GM18517 (cell line): ENCODE results near the gene CDC42SE2.
"Not testable (repeated sequence)": the region's sequence is repeated elsewhere in the genome, so short reads cannot be mapped to it uniquely, and the experiment has no call there.

ENCODE experiments used
- ATAC-seq: cut with Tn5 transposase; IDR thresholded peaks from one replicate; pipeline ENCODE4 v1.9.1; 2021; ENCODE audit warnings: mild to moderate bottlenecking, moderate library complexity; ENCODE audit not compliant: unreplicated experiment

Gene CDC42SE2

GRCh38 chr5:131250751-131251475 is 12.9 kb upstream of the CDC42SE2 start:
- ATAC-seq: no peak

DNA sequence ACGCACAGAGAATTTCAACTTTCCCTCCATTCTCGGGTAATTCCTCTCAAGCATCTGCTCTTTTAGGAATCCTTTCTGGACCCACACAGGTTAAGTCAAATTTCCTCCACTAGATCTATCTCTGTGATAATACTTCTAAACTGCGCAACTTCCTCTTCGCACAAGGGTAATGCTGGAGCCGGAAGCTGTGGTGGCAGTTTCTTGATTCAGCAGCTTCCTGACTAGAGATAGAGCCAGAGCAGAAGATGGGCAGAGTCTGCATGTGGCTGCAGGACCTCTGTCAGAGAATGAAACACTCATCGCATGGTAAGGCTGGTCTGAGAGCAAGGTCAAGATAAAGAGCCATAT is 11.1 kb upstream of the CDC42SE2 start:
- ATAC-seq: peak; percentile 84

- not testable (repeated sequence) for ATAC-seq
Observed at GRCh38 chr5:131254025-131254424, 9.8 kb upstream of the CDC42SE2 start.

DNA sequence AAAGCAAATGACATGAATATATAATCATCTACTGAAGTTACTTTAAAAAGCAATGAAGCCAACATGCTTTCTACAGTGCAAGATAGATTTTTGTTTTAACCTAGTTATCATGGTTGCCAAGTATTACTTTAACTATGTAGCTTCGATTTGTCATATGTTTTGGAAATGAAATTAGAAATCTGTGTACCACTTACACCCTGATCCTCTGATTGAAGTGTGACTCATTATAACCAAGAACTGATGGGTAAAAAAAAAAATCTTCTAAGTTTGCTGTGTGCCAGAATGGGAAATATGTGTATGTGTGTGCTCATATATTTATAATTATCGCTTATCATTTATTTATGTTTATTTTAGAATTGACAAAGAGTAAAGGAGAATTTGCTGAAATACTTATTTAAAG is 9.1 kb upstream of the CDC42SE2 start:
- no peak for ATAC-seq

DNA sequence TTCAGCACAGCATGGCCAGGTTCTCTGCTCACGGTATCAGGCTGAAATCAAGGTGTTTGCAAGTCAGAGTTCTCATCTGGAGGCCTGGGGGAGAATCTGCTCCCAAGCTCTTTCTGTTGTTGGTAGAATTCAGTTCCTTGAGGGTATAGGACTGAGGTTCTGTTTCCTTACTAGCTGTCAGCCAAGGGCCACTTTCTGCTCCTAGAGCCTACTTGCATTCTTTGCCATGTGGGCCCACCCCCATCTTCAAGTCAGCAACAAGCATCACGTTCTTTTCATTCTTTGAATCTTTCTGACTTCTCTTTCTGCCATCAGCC is 7.4 kb upstream of the CDC42SE2 start:
- ATAC-seq: no peak

DNA sequence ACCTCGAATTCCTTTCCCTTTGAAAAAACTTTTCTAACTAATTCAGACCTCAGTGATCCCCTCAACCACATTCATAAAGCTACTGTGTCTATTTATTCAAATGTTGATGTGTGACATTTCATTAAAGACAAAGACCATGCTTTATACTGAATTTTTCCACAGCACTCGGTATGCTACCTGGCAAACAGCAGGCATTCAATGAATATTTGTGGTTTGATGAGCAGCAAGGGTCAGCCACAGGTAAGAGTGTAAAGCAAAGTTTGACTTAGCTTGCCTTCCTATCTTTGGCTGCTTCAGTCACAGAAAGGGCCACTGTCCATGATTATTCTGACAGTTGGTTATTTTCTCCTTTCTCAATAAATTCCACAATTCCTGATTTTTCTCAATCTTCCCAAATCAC is 5.1 kb upstream of the CDC42SE2 start:
- no peak for ATAC-seq

DNA sequence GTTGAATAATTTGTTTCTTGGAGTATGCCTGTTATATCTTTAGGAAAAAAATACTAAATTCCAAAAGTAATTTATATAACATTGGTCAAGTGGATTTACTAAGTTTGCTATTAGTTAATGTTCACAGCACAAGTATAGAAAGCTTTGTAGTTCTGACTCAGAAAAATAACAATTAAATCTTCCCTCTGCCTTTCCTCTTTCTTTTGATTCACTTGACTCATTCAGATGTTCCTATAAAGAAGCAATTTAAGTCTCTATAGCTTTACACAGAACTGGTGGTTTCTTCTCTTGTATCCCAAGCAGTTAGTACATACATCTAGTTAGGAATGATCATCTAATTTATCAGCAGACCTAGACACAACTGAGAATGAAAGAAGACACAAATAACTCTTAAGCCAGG is 4.5 kb upstream of the CDC42SE2 start:
- ATAC-seq: no peak

DNA sequence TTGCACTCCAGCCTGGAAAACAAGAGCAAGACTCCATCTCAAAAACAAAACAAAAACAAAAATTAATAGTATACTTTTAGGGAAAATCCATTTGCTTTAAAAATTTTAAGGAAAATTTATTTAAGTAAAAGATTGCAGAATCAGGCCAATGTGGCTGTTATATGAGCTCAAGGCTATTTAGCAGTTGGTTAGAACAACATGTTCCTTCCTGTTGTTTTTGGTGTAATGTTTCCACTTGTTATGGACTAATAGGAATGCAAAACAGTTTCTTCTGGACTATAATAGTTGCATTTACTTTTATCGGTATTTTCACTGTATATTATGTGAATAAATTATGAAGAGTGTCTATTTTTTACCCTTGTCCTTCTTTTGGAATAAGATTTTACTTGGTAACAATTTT is 3.0 kb upstream of the CDC42SE2 start:
- no peak for ATAC-seq

- ATAC-seq: no peak
Observed at GRCh38 chr5:131261483-131261882, 2.4 kb upstream of the CDC42SE2 start.

- ATAC-seq: peak; percentile 19
Observed at GRCh38 chr5:131262953-131263541, 806 bp upstream of the CDC42SE2 start.

GRCh38 chr5:131264451-131265099 is 722 bp downstream of the CDC42SE2 start:
- ATAC-seq: no peak

- ATAC-seq: peak; percentile 41
Observed at GRCh38 chr5:131265311-131265803, 1.5 kb downstream of the CDC42SE2 start.

DNA sequence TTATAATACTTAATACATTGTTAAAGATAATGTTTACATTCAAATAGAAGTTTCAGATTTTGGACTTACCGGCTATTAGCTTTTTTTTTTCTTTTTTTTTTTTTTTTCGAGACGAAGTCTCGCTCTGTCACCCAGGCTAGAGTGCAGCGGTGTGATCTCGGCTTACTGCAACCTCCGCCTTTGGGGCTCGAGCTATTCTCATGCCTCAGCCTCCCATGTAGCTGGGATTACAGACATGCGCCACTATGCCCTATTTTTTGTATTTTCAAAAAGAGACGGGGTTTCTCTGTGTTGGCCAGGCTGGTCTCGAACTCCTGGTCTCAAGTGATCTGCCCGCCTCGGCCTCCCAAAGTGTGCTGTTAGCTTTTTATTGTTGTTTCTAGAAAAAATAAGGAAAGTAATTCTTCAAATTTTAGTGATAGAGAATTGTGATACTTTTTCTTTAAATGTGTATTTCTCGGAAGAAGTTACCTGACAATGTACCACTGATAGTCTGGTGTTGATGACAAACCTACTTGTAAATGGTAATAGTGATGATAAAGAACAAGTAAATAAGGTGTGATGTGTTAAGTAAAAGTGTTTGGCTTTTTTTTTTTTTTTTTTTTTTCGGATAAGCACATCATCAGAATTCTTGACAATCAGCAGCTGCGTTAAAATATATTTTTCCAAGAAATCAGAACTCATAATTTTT is 2.7 kb downstream of the CDC42SE2 start:
- ATAC-seq: no peak

GRCh38 chr5:131268758-131269370 is 5.0 kb downstream of the CDC42SE2 start:
- no peak for ATAC-seq

DNA sequence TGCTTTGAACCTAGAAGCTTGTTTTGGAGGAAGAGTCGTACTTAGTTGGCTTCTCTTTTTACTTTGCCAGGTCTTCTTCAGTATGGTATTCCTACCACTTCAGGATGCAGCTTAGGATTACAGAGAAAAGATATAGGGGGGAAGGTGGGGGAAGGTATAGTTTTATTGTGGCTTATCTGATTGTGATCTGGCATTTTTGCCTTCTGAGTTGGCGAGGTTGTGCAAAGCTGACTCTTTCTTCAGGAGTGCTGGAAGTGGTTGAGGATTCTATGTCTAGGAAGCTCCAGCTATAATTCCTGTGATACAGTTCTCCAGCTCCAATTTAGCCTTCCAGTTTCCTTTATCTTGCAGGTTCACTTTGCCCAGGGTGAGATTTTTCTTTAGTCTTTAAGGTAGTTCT is 7.0 kb downstream of the CDC42SE2 start:
- ATAC-seq: no peak

- ATAC-seq: not testable (repeated sequence)
Observed at GRCh38 chr5:131271888-131272287, 8.0 kb downstream of the CDC42SE2 start.

- ATAC-seq: no peak
Observed at GRCh38 chr5:131272307-131272706, 8.5 kb downstream of the CDC42SE2 start.

DNA sequence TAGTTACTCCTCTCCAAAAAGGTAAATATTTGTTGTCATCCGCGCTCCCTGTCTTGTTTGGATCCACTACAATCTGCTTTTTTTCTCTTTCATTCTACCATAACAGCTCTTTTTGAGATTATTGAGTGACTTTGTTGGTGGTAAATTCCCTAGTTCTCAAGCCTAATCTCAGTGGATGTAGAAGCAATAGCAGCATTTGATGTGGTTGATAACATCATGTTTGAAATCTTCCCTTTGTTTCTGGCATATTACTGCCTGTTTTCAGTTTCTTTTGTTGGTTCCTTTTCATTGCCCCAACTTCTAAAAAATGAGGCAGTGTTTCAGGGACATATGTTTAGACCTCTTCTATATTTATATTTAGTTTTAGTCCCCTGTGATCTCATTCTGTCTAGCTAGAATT is 8.9 kb downstream of the CDC42SE2 start:
- ATAC-seq: no peak

- peak; percentile 25 for ATAC-seq
Observed at GRCh38 chr5:131274326-131275063, 10.6 kb downstream of the CDC42SE2 start.

- ATAC-seq: no peak
Observed at GRCh38 chr5:131276072-131276471, 12.2 kb downstream of the CDC42SE2 start.

GRCh38 chr5:131277447-131277846 is 13.6 kb downstream of the CDC42SE2 start:
- ATAC-seq: no peak
